ENCODE data around the gene CHST14. TPM values are rescaled to one million over a fixed set of nuclear protein-coding genes. Genes with fewer than 3 reads are reported as not detected.

Gene CHST14
- total and polyA plus RNA-seq, 2 of the 8 experiments (the other 6 are each of a cell fraction or from before 2014, with no cell fraction given): 13.4 to 20.3 TPM

DNA sequence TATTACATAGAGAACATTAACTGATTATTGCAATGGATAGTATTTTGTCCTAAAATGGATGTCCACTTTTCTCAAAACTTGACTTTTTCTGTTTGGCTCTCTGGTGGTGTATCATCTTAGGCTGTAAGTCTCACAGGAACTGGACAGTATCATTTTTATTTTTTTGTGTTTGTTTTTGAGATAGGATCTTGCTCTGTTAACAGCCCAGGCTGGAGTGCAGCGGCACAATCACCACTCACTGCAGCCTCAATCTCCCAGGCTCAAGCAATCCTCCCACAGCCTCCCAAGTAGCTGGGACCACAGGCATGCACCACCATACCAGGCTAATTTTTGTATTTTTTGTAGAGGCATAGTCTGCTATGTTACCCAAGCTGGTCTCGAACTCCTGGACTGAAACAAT lies 13.1 kb downstream of the CHST14 start:
- Histone ChIP-seq H2BK120ac (replicated peaks; ENCODE audit: low read depth, low read length) (no peak overlapping the region), H2AFZ (ENCODE audit: low read length) (no peak overlapping the region)
- FAIRE-seq: no peak
- no peak for TF ChIP-seq CTBP2 (IDR thresholded peaks at IDR 0.05; ENCODE audit: borderline replicate concordance, insufficient read depth, insufficient read length, low read length)
- no peak for TF ChIP-seq YY1 (IDR thresholded peaks at IDR 0.05; ENCODE audit: low read depth, low read length)
- no peak for TF ChIP-seq SP1 (IDR thresholded peaks at IDR 0.05; ENCODE audit: low read depth, low read length)
- no peak for TF ChIP-seq GABPA (IDR thresholded peaks at IDR 0.05; ENCODE audit: borderline replicate concordance, insufficient read depth, low read length)
- no peak for TF ChIP-seq SAP30 (IDR thresholded peaks at IDR 0.05; ENCODE audit: insufficient read depth, insufficient replicate concordance, low read length)
- no peak for TF ChIP-seq TAF7 (optimal IDR thresholded peaks at IDR 0.05; ENCODE audit: borderline replicate concordance, low read depth, low read length)
- TF ChIP-seq KDM1A (IDR thresholded peaks at IDR 0.05; ENCODE audit: borderline replicate concordance, low read length): no peak
- TF ChIP-seq ZNF274 (IDR thresholded peaks at IDR 0.05; ENCODE audit: borderline replicate concordance, extremely low read depth, low read length): no peak
- TF ChIP-seq KDM5A (IDR thresholded peaks at IDR 0.05; ENCODE audit: low read length): no peak
- TF ChIP-seq SP4 (IDR thresholded peaks at IDR 0.05; ENCODE audit: low read length): no peak
- TF ChIP-seq GTF2F1 (IDR thresholded peaks at IDR 0.05; ENCODE audit: borderline replicate concordance, low read depth, low read length): no peak
- TF ChIP-seq POLR2A (IDR thresholded peaks at IDR 0.05; ENCODE audit: control extremely low read depth in 1 of 2, low read depth in 2 of 2, low read length in 2 of 2): no peak
- TF ChIP-seq RNF2 (IDR thresholded peaks at IDR 0.05; ENCODE audit: borderline replicate concordance, low read depth, low read length, missing control alignments, poor library complexity, severe bottlenecking): no peak
- no peak for TF ChIP-seq USF2 (IDR thresholded peaks at IDR 0.05; ENCODE audit: low read length)

More for the DNA sequence above, 13.1 kb downstream of the CHST14 start:
- Histone ChIP-seq H3K4me1 (replicated peaks in 1 of 4; ENCODE audit: control insufficient read depth in 3 of 4, insufficient read depth in 4 of 4, low read length in 3 of 4) (no peaks in the 10 kb centered on the region; a peak in 1 of 7 replicates), H3K27ac (ENCODE audit: low read depth, low read length) (no peak overlapping the region), H3K4me3 (ENCODE audit: extremely low read depth in 1 of 4, insufficient read depth in 2 of 4, low read depth in 3 of 4, low read length in 4 of 4) (no peak overlapping the region), H3K36me3 (ENCODE audit: control insufficient read depth in 2 of 4, insufficient read depth in 4 of 4, low read length in 3 of 4) (no peaks in the 10 kb centered on the region), H4K8ac (ENCODE audit: extremely low read depth, insufficient read depth, low read length) (no peak overlapping the region), H3K4ac (replicated peaks; ENCODE audit: insufficient read length, low read depth, low read length) (no peak overlapping the region), H3K14ac (ENCODE audit: insufficient read length) (no peak overlapping the region), H3K79me2 (ENCODE audit: control insufficient read depth in 1 of 2, insufficient read depth in 2 of 2, low read length in 2 of 2) (no peaks in the 10 kb centered on the region), H2AK5ac (ENCODE audit: low read depth, low read length) (no peak overlapping the region), H3K79me1 (ENCODE audit: low read depth, low read length) (no peaks in the 10 kb centered on the region), H4K5ac (ENCODE audit: insufficient read length, low read depth, low read length) (no peak overlapping the region), H3K27me3 (replicated peaks in 1 of 4; ENCODE audit: control insufficient read depth in 3 of 4, extremely low read depth in 1 of 4, insufficient read depth in 3 of 4, low read length in 3 of 4) (no peaks in the 10 kb centered on the region), H2BK20ac (ENCODE audit: low read length) (no peak overlapping the region), H3K23me2 (ENCODE audit: low read depth, low read length) (no peaks in the 10 kb centered on the region), H2BK15ac (ENCODE audit: low read length) (no peak overlapping the region), H2BK5ac (ENCODE audit: low read depth, low read length) (no peak overlapping the region), H3K23ac (ENCODE audit: insufficient read length) (no peak overlapping the region), H3K9me3 (ENCODE audit: insufficient read depth in 2 of 2, low read depth in 1 of 2, low read length in 1 of 2) (no peaks in the 10 kb centered on the region), H3K4me2 (ENCODE audit: insufficient read depth in 1 of 2, low read depth in 2 of 2, low read length in 2 of 2) (no peak overlapping the region), H3K9ac (replicated peaks in 1 of 4; ENCODE audit: extremely low read depth in 1 of 4, low read depth in 3 of 4, low read length in 3 of 4) (no peak overlapping the region), H2BK12ac (ENCODE audit: low read depth, low read length) (no peak overlapping the region), H3K18ac (ENCODE audit: extremely low read depth, low read length) (no peak overlapping the region), H4K91ac (replicated peaks; ENCODE audit: insufficient read length, low read length) (no peak overlapping the region), H4K20me1 (replicated peaks in 1 of 2; ENCODE audit: control insufficient read depth in 1 of 2, insufficient read depth in 2 of 2, low read length in 2 of 2) (peaks cover 0 to 2% of the 10 kb centered on the region in 2 experiments), H3K56ac (replicated peaks; ENCODE audit: insufficient read length, low read depth, low read length) (no peak overlapping the region)
- POLR2A ChIA-PET (ENCODE audit: partially characterized antibody): no interaction called here
- DNase-seq (ENCODE audit: low read depth in 1 of 2, low spot score in 2 of 2): no peak
- CTCF ChIA-PET (ENCODE audit: partially characterized antibody): no interaction called here
- 95% methylated on average over 2 of the region's 2 CpGs; no CpG with 5 or more reads in 1 of the 2 experiments for WGBS, 2 experiments (ENCODE audit: extremely low coverage in 1 of 2, insufficient coverage in 1 of 2, insufficient read length in 1 of 2, insufficient replicate concordance in 2 of 2, low coverage in 1 of 2, low lambda C conversion rate in 2 of 2, missing lambda C conversion rate in 1 of 2)
